Inflammatory macrophage treated with lipopolysaccharide for 4 hours (primary cell): ENCODE results near the gene NEURL1B.
A peak's percentile ranks its signal among the peaks of the same experiment; 100 is the strongest.

Experiments used
- DNase-seq: peaks from one replicate; pipeline ENCODE4 v3.0.0-alpha.2; 2020

The NEURL1B gene

DNA sequence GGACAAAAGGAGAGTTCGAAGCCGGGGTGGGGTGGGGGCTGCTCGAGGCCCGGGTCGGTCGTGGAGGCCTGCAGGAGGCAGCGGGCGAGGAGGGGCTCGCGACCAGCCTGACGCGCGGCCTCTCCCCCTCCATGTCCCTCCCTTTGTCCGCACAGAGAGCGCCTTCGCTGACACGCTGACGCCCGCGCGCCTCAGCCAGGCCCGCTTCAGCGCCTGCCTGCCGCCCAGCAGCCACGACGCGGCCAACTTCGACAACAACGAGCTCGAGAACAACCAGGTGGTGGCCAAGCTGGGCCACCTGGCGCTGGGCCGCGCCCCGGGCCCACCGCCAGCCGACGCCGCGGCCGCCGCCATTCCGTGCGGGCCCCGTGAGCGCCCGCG lies 42.2 kb downstream of the NEURL1B start:
- no peak for DNase-seq

DNA sequence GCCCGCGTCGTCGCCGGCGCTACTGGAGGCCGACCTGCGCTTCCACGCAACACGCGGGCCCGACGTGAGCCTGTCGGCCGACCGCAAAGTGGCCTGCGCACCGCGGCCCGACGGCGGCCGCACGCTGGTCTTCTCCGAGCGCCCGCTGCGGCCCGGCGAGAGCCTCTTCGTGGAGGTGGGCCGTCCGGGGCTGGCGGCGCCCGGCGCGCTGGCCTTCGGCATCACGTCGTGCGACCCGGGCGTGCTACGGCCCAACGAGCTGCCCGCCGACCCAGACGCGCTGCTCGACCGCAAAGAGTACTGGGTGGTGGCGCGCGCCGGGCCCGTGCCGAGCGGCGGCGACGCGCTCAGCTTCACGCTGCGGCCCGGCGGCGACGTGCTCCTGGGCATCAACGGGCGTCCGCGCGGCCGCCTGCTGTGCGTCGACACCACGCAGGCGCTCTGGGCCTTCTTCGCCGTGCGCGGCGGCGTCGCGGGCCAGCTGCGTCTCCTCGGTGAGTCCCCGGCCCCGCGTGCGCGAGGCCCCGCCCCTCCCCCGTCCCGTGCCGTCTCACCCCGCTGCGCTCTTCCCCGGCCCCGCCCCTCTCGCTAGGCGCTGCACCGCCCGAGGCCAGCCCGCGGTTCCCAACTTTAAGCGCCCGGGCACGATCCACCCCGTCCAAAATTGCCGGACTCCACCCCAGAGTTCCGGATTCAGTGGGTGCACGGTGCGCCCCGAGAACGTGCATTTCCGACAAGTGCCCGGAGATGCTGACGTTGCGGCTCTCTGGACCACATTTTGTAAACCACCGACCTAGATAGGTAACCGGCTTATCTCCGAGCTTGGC lies 42.8 kb downstream of the NEURL1B start:
- peak; percentile 21 for DNase-seq

DNA sequence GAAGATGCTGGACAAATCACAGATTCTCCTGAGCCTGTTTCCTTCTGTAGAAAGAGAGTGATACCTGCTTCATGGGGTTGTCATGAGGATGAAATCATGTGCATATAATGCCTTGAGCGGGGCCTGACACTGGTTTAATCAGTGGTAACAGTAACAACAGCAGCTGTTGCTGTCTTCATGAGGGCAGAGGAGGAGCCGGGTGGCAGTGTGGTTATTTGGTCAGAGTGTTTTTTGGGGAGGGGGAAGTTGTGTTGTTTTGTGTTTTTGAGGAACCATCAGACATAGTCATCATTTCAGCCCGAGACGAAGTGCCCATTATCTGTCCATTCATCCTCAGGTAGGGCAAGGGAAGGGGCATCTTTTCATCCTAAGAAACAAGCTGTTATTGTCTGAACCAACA lies 44.0 kb downstream of the NEURL1B start:
- no peak for DNase-seq

DNA sequence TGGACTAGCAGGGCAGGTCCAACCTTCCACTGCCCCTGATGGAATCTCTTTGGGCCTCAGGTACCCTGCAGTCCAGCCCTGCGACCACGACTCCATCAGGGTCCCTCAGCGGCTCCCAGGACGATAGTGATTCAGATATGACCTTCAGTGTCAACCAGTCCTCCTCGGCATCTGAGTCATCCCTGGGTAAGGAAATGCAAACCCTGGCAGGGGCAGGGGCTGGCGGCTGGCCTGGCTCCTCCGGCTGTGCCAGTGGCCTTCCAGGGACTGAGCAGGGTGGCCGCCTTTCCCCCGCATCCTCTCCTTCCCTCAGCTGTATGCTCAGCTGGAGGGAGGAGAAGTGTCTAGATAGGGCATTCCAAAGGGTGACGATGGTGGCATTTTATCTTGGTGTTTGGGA lies 45.0 kb downstream of the NEURL1B start:
- no peak for DNase-seq

DNA sequence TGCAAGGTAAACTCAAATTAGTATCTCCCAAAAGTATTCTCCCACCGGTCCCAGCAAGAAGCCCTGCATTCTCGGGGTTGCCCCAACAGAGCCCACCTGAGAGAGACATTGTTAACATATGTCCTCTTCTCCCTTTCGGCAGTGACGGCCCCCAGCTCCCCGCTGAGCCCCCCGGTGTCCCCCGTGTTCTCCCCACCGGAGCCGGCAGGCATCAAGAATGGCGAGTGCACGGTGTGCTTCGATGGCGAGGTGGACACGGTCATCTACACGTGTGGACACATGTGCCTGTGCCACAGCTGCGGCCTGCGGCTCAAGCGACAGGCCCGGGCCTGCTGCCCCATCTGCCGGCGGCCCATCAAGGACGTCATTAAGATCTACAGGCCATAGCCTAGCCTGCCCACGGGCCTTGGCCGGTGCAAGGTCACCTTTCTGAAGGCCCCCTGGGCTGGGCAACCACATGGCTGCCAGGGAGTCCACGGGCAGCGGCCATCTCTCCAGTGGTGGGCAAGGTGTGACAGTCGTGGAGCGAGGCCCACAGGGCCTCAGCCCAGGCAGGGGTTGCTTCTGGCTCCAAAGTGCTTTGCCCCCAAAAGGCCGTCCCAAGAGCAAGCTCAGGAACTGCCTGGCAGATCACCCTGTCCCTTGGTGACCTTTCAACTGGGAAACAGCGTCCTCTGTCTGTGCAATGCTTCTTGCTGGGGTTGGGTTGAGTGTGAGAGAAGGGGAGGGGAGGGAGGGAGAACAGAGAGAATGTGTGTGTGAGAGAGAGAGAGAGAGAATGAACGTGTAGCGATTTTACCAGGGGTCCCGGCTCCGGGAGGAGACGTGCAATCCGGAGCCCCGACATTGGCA lies 45.7 kb downstream of the NEURL1B start:
- DNase-seq = no peak

DNA sequence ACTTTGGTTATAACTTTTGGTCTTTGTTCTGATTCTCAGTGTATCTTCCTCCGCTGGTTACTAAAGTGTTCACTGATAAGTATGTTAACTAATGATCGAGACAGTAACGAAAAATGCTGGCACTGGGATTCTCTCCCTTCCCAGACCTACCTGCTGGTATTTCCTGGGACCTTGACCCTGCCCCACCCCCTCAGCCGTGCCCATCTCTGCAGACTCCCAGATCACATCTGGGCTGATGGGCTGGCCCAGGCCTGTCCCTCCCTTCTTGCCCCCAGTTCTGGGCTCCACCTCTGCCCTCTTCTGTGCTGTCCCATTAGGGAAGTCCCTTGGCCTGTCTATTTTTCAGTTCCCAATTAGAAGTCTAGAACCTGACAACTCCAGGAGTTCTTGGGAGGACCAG lies 46.9 kb downstream of the NEURL1B start:
- no peak for DNase-seq

DNA sequence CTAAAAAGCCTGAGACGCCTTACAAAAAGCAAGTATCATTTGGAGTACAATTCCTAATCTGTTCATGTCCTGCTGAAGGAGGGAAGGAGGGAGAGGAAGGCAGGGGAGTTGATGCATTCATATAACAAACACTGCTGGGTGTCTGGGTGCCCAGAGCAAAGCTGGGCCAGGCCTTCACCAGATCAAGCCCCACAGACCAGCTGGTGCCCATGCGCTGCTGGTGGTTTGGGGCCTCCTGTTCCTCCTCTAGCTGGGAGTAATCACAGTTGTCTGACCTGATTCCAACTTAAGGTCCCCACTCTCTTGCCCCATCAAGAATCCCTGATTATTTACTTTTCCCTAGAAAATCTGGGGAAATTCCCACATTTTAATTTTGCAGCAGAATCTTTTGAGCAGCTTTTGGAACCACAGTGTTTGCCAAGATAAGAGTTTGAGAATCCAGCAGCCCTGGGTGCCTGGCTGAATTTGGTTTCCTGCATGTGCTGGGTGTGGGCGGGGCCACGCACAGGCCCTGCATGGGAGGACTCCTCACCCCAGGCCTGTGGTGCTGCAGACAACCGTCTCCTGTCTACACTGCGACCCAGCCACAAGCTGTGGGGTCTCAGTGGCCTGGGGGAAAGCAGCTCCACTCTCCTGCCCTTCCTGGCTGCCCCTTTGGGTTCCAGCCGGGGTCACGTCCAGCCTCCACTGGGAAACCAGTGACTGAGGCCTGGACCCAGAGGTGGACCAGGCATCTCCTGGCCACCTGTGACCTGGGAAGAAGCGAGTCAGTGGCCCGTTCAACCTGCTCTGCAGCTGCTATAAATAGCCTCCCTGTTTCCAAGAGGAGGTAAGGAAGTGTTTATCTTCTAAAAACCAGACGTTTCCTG lies 47.5 kb downstream of the NEURL1B start:
- DNase-seq = no peak

DNA sequence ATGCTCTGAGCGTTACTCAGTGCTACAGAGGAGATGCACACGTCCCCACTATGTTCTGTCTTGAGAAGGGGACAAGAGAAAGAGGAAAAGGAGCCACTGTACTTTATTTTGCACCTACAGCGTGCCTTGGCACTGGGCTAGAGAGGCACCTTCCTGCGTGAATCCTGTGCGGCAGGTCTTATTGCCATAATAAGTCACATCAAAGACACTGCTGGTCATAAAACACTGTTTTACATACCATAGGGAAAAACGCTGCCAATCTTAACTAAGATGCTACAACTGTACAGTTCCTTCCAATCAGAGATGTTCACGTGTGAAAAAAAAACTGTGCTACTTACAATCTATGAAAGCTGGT lies 48.1 kb downstream of the NEURL1B start:
- no peak for DNase-seq

DNA sequence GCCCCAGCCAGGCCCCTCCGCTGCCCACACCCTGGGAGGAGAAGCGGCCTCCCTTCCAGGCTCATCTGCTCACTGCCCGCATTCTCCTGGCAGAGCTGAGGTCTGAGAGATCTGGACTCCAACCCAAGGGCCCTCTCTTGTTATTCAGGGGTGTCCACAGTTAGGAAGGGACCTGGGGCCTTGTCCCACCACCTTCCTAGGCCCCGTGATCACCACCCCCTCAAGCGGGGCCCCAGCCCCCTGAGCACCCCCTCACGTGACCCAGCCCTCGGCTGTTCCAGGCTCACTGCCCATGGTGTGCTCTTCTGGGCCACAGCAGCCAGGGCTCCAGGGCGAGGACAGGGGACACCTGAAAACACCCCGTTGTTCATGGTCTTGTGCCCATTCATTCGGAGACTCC lies 48.7 kb downstream of the NEURL1B start:
- DNase-seq = no peak

DNA sequence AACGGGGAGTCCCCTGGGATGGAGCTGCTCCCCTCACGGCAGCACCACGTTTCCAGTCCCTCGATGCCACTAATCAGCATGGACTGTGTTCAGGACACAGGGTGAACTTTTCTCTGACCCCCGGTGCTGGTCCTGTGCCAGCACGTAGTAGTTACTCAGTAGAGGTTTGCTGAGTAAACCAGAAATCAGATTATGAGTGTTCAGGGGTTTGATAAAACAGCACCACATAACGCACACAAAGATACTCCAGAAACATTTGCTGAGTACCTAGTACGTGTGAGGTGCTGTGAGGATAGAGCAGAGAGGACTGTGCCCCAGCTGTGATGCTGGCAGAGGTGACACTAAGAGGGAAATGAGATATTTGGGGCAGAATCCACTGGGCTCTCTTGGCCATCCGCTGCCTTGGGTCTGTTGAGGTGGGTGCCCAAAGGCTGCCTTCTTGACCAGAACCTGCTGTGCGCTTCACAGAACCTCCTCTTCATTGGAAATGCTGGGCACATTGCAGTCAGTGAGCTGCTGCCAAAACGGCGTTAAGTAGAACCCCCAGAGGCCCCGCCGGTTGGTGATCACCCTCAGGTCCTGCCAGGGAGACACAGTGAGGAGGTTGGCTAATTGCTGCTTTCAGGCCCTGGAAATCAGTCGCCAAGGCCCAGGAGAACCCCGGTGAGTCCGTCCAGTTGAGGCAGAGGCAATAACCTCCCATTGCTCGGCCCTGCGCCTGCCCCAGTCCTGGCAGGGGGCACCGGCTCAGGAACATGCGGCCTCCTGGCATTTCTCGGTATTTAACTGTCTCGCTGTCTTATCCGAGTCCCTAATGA lies 49.4 kb downstream of the NEURL1B start:
- no peak for DNase-seq

DNA sequence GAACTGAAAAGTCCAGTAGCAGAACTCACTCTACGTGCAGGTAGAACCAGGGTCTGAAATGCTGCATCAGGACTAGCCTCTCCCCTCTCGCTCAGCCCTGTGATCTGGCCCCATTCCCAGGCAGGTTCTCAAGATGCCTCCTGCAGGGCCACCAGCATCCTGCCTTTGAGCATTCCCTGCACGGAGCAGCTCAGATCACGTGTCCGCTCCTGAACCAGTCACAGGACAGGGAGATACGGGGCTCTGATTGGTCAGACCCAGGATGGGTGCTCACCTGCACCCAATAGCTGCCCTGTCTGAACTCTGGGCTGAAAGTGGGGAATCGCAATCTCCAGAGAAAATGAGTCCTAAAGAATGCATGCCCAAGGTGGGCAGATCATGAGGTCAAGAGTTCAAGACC lies 50.8 kb downstream of the NEURL1B start:
- DNase-seq = no peak

DNA sequence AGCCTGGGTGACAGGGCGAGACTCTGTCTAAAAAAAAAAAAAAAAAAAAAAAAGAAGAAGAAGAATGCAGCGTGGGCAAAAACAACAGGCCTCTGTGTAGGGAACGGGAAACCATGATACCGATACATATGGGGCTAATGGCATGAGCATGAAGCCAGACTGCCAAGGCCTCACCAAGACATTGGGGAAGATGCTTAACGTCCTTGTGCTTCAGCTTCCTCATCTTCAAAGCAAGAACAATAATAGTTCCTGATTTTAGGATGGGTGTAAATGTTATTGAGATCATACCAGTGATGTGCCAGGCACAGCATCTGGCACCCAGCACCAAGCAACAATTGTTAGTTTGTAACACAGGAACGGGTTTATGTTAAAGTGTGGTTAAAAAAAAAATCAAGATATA lies 51.4 kb downstream of the NEURL1B start:
- no peak for DNase-seq

DNA sequence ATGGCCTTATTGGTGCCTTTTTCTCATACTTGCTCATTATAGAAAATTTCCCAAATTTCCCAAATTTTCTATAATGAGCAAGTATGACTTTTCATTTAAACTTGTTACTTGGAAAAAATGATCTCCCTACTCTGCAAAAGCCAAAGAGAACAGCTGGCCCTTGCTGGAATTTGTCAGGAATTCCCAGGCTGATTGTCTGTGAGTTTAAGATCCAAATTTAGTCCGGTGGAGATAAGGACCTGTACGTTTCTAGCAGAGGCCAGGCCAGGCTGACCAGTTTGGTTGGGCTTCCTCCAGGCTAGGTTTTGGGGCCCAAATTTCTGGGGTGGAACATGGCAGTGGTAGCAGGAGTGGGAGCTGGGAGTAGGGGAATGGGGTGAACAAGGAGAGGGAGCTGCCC lies 51.9 kb downstream of the NEURL1B start:
- no peak for DNase-seq

DNA sequence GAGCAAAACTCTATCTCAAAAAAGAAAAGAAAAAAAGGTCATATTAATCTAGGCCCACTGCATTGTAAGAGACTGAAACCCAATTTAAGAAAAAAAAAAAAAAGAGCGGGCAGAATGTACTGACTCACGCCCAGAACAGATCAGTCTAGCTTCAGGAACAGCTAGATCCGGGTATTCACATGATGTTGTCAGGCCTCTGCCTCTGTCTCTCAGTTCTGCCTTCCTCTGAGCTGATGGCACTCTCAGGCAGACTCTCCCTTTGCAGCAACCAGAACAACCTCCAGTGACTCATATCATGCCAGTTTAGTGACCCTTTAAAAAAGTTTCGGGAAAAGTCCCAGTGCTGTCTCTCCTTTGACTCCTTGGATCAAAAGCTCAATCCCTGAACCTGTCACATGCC lies 53.0 kb downstream of the NEURL1B start:
- no peak for DNase-seq

DNA sequence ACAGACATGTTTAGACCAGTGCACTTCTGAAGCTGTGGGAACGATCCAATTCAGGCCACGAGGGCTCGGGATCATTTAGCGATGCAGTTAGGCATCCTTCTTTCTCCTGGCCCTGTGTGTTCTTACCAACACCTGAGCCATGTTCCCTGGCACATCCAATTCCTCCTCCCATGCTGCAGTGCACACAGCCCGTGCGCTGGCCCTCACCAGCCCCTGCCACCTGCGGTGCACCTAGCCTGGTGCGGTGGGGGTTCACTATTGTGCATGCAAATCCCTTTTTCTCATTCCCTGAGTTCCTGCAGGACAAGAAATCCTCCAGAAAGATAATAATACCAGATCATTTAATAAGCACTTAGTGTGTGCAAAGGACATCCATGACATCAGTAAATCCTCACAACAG lies 53.5 kb downstream of the NEURL1B start:
- no peak for DNase-seq

DNA sequence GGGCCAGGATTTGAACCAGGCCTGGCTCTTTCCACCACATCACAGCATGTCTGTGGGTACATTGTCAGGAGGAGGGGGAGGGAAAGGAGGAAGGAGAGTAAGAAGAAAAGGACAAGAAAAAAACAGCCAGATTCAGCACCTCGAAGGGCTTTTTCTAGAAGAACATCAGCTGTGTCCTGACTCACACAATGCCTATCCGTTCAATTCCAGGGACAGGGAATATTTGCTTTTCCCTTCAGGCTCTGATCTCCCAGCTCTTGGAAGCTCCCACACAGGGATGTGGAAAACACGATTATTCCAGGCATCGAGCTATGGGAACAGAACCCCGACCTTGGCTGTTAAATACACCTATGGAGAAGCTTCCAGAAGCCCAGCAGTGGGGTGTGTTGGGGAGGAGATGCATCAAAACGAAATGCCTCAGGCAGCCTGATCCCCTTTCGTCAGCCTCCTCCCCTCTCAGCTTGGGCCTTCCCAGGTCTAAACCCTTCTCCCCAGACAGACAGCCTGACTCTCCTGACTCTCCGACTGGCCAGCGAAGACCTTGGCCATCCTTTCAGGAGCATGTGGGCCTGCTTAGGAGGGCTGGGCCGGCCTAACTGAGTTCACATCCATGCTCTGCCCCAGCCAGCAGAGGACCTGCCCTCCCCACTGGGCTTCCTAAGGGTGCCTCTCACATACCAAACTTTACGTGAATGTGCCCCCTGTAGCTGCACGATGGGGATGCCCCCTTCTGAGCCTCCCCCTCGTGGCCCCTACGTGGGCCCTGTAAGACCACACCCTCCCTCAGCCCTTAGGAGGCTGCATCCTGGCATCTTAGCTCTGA lies 54.4 kb downstream of the NEURL1B start:
- no peak for DNase-seq

DNA sequence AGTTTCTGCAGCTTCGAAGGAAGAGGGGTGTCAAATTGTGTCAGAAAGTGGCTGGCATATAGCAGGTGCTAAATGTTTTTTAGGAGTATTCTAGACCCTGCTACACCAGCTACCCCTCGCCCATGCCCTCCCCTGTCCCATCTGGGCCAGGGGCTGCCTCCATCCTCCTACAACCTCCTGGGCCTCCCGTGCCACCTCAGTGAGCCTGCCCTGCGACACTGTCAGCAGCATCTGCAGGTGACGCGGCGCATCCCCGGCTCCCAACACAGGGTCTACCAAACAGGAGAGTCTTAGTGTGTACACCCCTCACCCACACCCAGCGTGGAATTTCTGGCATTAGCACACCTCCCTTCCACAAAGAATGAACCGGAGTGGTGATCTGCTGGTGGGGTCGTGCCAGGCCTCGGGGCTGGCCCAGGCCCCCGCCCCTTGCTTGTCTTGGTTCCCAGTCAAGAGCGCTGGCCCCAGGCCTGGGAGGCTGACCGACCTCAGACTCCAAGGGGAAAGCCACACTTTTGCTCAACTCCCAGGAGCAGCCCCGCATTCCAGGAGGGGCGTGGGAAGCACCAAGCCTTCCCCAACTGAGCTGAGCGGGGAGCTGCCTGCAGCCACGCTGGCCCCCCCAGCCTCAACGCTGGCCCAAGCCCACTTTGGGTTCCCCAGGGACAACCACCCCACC lies 55.2 kb downstream of the NEURL1B start:
- DNase-seq = no peak

DNA sequence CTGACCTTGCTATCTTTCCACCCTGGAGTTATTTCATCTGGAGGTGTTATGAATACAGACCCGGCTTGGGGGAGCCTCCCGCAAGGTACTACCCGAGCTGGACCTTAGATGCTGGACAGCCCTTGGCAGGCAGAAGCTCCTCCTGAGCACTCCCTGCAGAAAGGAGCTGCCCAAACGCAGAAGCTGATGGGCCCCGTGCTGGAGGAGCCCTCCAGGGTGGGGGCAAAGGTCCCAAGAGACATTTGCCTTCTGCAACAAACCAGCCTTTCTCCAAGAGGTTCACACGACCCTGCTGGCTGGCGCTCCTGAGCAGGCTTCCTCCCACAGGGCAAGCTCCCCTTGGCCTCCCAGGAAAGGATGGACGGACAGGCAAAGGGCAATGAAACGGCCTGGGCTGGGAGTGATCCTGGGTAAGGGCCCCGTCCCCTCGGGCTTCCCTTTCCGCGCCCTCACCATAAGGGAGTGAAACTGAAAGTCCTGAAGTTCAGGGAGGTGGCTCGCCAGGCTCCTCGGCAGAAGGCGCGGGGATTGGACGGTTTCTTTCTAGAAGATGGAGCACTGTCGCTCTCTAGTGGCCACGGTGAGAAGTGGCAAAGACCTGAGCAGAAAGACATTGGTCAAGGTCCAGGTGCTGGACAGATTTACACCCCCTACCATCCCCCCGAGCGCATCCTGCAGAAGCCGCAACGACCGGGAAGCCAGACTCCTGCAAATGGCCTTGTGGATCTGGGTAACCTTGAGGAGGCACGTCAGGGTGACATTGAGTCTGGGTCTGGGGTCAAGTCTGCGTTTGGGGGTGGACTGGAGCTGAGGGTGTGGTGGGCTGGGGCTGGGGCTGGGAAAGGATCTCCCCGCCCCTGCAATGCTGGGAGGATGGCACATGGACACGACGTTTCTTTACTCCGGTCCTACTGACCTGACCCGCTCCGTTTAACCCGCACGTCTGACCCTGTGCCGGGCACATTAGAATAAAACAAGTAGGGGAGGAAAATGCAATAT lies 56.4 kb downstream of the NEURL1B start:
- DNase-seq = peak; percentile 90

DNA sequence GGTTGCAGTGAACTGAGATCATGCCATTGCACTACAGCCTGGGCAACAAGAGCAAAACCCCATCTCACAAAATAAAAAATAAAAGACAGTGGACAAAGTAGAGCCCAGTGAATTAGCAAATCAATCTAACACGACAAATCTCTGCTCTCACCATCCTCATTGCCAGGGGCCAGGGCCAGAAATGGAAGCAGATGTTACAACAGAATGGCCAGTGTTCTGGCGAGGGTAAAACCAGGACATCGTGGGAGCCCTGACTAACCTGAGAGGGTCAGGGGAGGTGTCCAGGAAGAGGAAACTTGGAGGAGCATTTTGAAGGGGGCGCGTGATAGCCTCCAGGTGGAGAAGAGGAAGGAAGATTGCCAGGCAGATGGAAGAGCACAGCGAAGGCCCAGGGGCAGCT lies 58.4 kb downstream of the NEURL1B start:
- no peak for DNase-seq

DNA sequence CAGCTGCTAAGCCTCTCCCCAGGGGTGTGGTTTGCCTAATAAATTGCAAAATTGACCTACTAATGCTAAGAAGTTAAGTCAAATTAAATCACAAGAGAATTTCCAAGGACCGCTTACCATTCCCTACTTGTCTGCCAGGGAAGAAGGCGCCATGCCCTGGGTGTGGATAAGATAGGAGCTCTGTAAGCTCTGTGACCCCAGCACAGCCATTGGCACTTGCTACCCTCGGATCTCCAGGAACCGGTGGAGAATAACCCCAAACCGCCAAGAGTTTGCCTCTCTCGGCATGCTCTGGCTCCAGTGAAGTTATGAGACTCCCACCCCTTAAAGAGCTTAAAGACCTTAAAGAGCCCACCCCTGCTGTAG lies 58.9 kb downstream of the NEURL1B start:
- no peak for DNase-seq
